HCT116 (cell line): ENCODE data around the gene ARHGAP28. TPM values are rescaled to one million over a fixed set of nuclear protein-coding genes. Genes with fewer than 3 reads are reported as not detected.

ENCODE experiments used
- ATAC-seq: fragments of 200-7000 bp; cut with Tn5 transposase; 2 replicates; pipeline ENCODE4 v1.9.1; 2020; ENCODE audit warnings: mild to moderate bottlenecking, moderate library complexity
- BruUV-seq: library from RNA; stranded (reverse); fragments of 400-500 nt; replicated peaks from 2 replicates; lab custom pipeline; 2021; lab: Mats Ljungman, UMichigan
- CTCF ChIA-PET: fragments of 300-600 bp; sonication (Branson Sonifier 250); formaldehyde crosslinking; loops from one replicate; lab custom pipeline; 2021; ENCODE audit warnings: antibody characterized with exemption; lab: Charles Lee
- POLR2A ChIA-PET: fragments of 300-600, 350-600 bp; sonication (Branson Sonifier 250); formaldehyde crosslinking; loops from one replicate; lab custom pipeline; 2021; ENCODE audit warnings: antibody characterized with exemption; lab: Charles Lee
- RAD21 ChIA-PET, 2 experiments: fragments of 300-600 bp; sonication (Branson Sonifier 250); formaldehyde crosslinking; loops; one replicate each; lab custom pipeline; 2023; ENCODE audit warnings: low total read pairs in 2 of 2; ENCODE audit not compliant: uncharacterized antibody in 2 of 2, unreplicated experiment in 2 of 2, low non-redundant PET in 1 of 2; lab: Charles Lee
- DNase-seq: peaks from one replicate; pipeline ENCODE4 v3.0.0-alpha.2; 2010; ENCODE audit warnings: low read depth, low spot score
- H2AFZ ChIP-seq: fragments of 200-600 bp; shearing (Covaris generic), sonication (generic); 2 replicates; pipeline ENCODE4 v1.6.1; 2017; ENCODE audit warnings: low read depth, mixed run types, mixed read lengths, antibody characterized with exemption, low read length; ENCODE audit not compliant: poor library complexity, severe bottlenecking
- H3K27ac ChIP-seq: 2 replicates; pipeline ENCODE4 v1.5.1; 2012; ENCODE audit warnings: low read depth, low read length
- H3K27me3 ChIP-seq: fragments of 200-600 bp; sonication (generic); 2 replicates; pipeline ENCODE4 v1.6.1; 2016; ENCODE audit warnings: mixed run types, low read length, mixed read lengths; ENCODE audit not compliant: insufficient read depth
- H3K36me3 ChIP-seq, 2 experiments: fragments of 200-500 bp in 1 of 2; fragments of 200-600 bp in 1 of 2; sonication (Bioruptor generic) in 1 of 2; sonication (generic) in 1 of 2; 2 replicates each; pipeline versions ENCODE4 v1.5.1 to v1.6.1; 2014 to 2016; ENCODE audit warnings: low read length in 2 of 2, inconsistent platforms in 1 of 2, mixed read lengths in 1 of 2, mixed run types in 1 of 2; ENCODE audit not compliant: insufficient read depth in 2 of 2, control insufficient read depth in 1 of 2
- H3K4me1 ChIP-seq, 2 experiments: fragments of 200-600 bp in 1 of 2; sonication (generic) in 1 of 2; 2 replicates each; pipeline versions ENCODE4 v1.5.1 to v1.6.1; 2012 to 2017; ENCODE audit warnings: low read length in 2 of 2, inconsistent platforms in 1 of 2, mild to moderate bottlenecking in 1 of 2, mixed read lengths in 1 of 2, mixed run types in 1 of 2, moderate library complexity in 1 of 2; ENCODE audit not compliant: insufficient read depth in 2 of 2, control insufficient read depth in 1 of 2
- H3K4me2 ChIP-seq: fragments of 200-600 bp; sonication (generic); 2 replicates; pipeline ENCODE4 v1.6.1; 2017; ENCODE audit warnings: mixed run types, low read length, mixed read lengths
- H3K4me3 ChIP-seq, 2 experiments: fragments of 200-600 bp in 1 of 2; sonication (generic) in 1 of 2; replicated peaks in 1 of 2; 2 replicates each; pipeline ENCODE4 v1.5.1; 2011 to 2016; ENCODE audit warnings: low read length in 2 of 2, control low read depth in 1 of 2, low read depth in 1 of 2, mild to moderate bottlenecking in 1 of 2, mixed read lengths in 1 of 2, mixed run types in 1 of 2
- H3K79me2 ChIP-seq: fragments of 200-600 bp; sonication (generic); 2 replicates; pipeline ENCODE4 v1.6.1; 2017; ENCODE audit warnings: mild to moderate bottlenecking, mixed run types, low read length, moderate library complexity, mixed read lengths; ENCODE audit not compliant: insufficient read depth
- H3K9ac ChIP-seq: fragments of 200-600 bp; sonication (generic); 2 replicates; pipeline ENCODE4 v1.6.1; 2016; ENCODE audit warnings: low read length, mixed read lengths
- H3K9me2 ChIP-seq: fragments of 200-600 bp; sonication (generic), shearing (Covaris generic); 2 replicates; pipeline ENCODE4 v1.6.1; 2017; ENCODE audit warnings: mixed run types, mild to moderate bottlenecking, moderate library complexity; ENCODE audit not compliant: insufficient read depth
- H3K9me3 ChIP-seq, 2 experiments: fragments of 200-500 bp in 1 of 2; fragments of 200-600 bp in 1 of 2; sonication (Bioruptor generic) in 1 of 2; sonication (generic) in 1 of 2; 2 replicates each; pipeline ENCODE4 v1.6.1; 2014 to 2017; ENCODE audit warnings: low read length in 2 of 2, mixed read lengths in 2 of 2, inconsistent platforms in 1 of 2, low read depth in 1 of 2, mild to moderate bottlenecking in 1 of 2, mixed run types in 1 of 2, moderate library complexity in 1 of 2; ENCODE audit not compliant: control insufficient read depth in 1 of 2, insufficient read depth in 1 of 2
- H4K20me1 ChIP-seq: fragments of 200-600 bp; sonication (generic), shearing (Covaris generic); 2 replicates; pipeline ENCODE4 v1.6.1; 2017; ENCODE audit warnings: mixed run types, mild to moderate bottlenecking, moderate library complexity; ENCODE audit not compliant: insufficient read depth
- CBX3 ChIP-seq: IDR thresholded peaks from 2 replicates; pipeline ENCODE4 v1.6.1; 2012; ENCODE audit warnings: low read depth
- CEBPB ChIP-seq: IDR thresholded peaks from 2 replicates; pipeline ENCODE4 v1.6.1; 2012; ENCODE audit warnings: low read depth
- EGR1 ChIP-seq: IDR thresholded peaks from 2 replicates; pipeline ENCODE4 v1.6.1; 2012; ENCODE audit warnings: low read depth
- EZH2phosphoT487 ChIP-seq: fragments of 200-600 bp; IDR thresholded peaks from 2 replicates; pipeline ENCODE4 v1.6.1; 2018; ENCODE audit warnings: antibody characterized with exemption, borderline replicate concordance
- JUND ChIP-seq: IDR thresholded peaks from 2 replicates; pipeline ENCODE4 v1.6.1; 2012
- POLR2A ChIP-seq: IDR thresholded peaks from 2 replicates; pipeline ENCODE4 v1.7.0; 2011; ENCODE audit warnings: borderline replicate concordance; ENCODE audit not compliant: insufficient read depth, insufficient read length; ENCODE audit errors: extremely low read depth
- POLR2AphosphoS5 ChIP-seq: IDR thresholded peaks from 2 replicates; pipeline ENCODE4 v1.6.1; 2011; ENCODE audit warnings: mild to moderate bottlenecking, low read depth, low read length, moderate library complexity
- RAD21 ChIP-seq: IDR thresholded peaks from 2 replicates; pipeline ENCODE4 v1.6.1; 2012; ENCODE audit warnings: low read depth, mild to moderate bottlenecking
- SIN3A ChIP-seq: IDR thresholded peaks from 2 replicates; pipeline ENCODE4 v1.6.1; 2012; ENCODE audit warnings: low read depth
- YY1 ChIP-seq: IDR thresholded peaks from 2 replicates; pipeline ENCODE4 v1.6.1; 2011; ENCODE audit warnings: low read length, low read depth, moderate library complexity, mild to moderate bottlenecking; ENCODE audit not compliant: insufficient replicate concordance; ENCODE audit errors: extremely low read depth
- ZFX ChIP-seq: fragments of 450-650 bp; IDR thresholded peaks from 2 replicates; pipeline ENCODE4 v1.6.1; 2017
- intact Hi-C: fragments of 100-400 bp; cut with micrococcal nuclease; formaldehyde crosslinking; loops from 2 replicates; pipeline ENCODE4 v1.10.0; 2022
- total RNA-seq: library from RNA; stranded (reverse); gene quantifications from one replicate; pipeline ENCODE4 v1.2.1, GENCODE V29; 2021; ENCODE audit not compliant: unreplicated experiment
- TF ChIP-seq, protein P1 (sequence below): IDR thresholded peaks from 2 replicates; pipeline ENCODE4 v1.6.1; 2012
- TF ChIP-seq, protein P2 (sequence below), 3 experiments: fragments of 200-600 bp in 1 of 3; sonication (generic) in 1 of 3; IDR thresholded peaks in 2 of 3; conservative IDR thresholded peaks in 1 of 3; 2 replicates each; pipeline ENCODE4 v1.5.1; 2012 to 2017; ENCODE audit warnings: low read depth in 2 of 3, low read length in 2 of 3, antibody characterized with exemption in 1 of 3, borderline replicate concordance in 1 of 3, control low read depth in 1 of 3, mild to moderate bottlenecking in 1 of 3, mixed read lengths in 1 of 3, mixed run types in 1 of 3, moderate library complexity in 1 of 3; ENCODE audit not compliant: insufficient read depth in 1 of 3
- TF ChIP-seq, protein P3 (sequence below): IDR thresholded peaks from 2 replicates; pipeline ENCODE4 v1.6.1; 2012
- TF ChIP-seq, protein P4 (sequence below): IDR thresholded peaks from 2 replicates; pipeline ENCODE4 v1.6.1; 2011; ENCODE audit warnings: mild to moderate bottlenecking, low read length, moderate library complexity; ENCODE audit not compliant: insufficient replicate concordance; ENCODE audit errors: extremely low read depth
- TF ChIP-seq, protein P5 (sequence below): IDR thresholded peaks from 2 replicates; pipeline ENCODE4 v1.6.1; 2012; ENCODE audit warnings: low read depth

ARHGAP28 gene
- total RNA-seq, 1 experiment from 2014 or later = not detected

DNA sequence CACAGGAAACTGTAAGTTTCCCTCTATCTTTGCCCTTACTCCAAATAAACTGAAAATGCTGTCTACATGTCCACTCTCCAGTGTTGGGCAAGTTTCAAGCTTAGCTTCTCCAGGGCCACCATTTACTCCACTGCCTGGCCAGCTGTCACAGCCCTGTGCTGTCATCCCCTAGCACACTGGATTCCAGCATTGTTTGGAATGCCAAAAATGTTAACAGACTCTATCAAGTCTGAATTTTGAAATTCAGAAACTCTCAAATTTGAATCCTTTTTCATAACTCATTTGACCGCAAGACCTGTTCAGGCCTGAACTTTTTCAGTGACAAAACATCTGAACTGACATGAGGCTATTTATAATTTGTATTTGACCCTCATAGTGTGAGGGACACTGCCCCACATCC lies 5.2 kb upstream of the ARHGAP28 start:
- ChIA-PET CTCF (no interaction called here), POLR2A (no interaction called here), RAD21 (no interaction called here)
- no peak overlapping the region for H3K9ac ChIP-seq
- H3K4me3 ChIP-seq = no peak overlapping the region
- H3K27me3 ChIP-seq = no peaks in the 10 kb centered on the region
- DNase-seq (no peak), ATAC-seq (no peak)
- no peaks in the 10 kb centered on the region for H3K9me2 ChIP-seq
- intact Hi-C loops = no loop called here
- H2AFZ ChIP-seq = no peak overlapping the region
- H3K79me2 ChIP-seq = no peaks in the 10 kb centered on the region
- no peaks in the 10 kb centered on the region for H3K4me1 ChIP-seq
- H3K9me3 ChIP-seq = peaks cover 8 to 24% of the 10 kb centered on the region in 2 experiments; a peak in 2 of 4 replicates
- H3K27ac ChIP-seq = no peak overlapping the region
- TF ChIP-seq CBX3 (no peak), EGR1 (no peak), POLR2A (no peak), RAD21 (no peak), ZFX (no peak), SIN3A (no peak), JUND (no peak), YY1 (no peak), EZH2phosphoT487 (no peak), CEBPB (no peak), POLR2AphosphoS5 (no peak)
- TF ChIP-seq, protein P1, sequence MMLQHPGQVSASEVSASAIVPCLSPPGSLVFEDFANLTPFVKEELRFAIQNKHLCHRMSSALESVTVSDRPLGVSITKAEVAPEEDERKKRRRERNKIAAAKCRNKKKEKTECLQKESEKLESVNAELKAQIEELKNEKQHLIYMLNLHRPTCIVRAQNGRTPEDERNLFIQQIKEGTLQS = no peak
- TF ChIP-seq, protein P2, sequence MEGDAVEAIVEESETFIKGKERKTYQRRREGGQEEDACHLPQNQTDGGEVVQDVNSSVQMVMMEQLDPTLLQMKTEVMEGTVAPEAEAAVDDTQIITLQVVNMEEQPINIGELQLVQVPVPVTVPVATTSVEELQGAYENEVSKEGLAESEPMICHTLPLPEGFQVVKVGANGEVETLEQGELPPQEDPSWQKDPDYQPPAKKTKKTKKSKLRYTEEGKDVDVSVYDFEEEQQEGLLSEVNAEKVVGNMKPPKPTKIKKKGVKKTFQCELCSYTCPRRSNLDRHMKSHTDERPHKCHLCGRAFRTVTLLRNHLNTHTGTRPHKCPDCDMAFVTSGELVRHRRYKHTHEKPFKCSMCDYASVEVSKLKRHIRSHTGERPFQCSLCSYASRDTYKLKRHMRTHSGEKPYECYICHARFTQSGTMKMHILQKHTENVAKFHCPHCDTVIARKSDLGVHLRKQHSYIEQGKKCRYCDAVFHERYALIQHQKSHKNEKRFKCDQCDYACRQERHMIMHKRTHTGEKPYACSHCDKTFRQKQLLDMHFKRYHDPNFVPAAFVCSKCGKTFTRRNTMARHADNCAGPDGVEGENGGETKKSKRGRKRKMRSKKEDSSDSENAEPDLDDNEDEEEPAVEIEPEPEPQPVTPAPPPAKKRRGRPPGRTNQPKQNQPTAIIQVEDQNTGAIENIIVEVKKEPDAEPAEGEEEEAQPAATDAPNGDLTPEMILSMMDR (IDR thresholded peaks at IDR 0.05 in 2 of 3, conservative IDR thresholded peaks at IDR 0.05 in 1 of 3; ENCODE audit: borderline replicate concordance in 1 of 3, insufficient read depth in 1 of 3, low read depth in 2 of 3, low read length in 2 of 3) = no peak
- TF ChIP-seq, protein P3, sequence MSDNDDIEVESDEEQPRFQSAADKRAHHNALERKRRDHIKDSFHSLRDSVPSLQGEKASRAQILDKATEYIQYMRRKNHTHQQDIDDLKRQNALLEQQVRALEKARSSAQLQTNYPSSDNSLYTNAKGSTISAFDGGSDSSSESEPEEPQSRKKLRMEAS = no peak
- TF ChIP-seq, protein P4, sequence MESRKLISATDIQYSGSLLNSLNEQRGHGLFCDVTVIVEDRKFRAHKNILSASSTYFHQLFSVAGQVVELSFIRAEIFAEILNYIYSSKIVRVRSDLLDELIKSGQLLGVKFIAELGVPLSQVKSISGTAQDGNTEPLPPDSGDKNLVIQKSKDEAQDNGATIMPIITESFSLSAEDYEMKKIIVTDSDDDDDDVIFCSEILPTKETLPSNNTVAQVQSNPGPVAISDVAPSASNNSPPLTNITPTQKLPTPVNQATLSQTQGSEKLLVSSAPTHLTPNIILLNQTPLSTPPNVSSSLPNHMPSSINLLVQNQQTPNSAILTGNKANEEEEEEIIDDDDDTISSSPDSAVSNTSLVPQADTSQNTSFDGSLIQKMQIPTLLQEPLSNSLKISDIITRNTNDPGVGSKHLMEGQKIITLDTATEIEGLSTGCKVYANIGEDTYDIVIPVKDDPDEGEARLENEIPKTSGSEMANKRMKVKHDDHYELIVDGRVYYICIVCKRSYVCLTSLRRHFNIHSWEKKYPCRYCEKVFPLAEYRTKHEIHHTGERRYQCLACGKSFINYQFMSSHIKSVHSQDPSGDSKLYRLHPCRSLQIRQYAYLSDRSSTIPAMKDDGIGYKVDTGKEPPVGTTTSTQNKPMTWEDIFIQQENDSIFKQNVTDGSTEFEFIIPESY = no peak
- TF ChIP-seq, protein P5, sequence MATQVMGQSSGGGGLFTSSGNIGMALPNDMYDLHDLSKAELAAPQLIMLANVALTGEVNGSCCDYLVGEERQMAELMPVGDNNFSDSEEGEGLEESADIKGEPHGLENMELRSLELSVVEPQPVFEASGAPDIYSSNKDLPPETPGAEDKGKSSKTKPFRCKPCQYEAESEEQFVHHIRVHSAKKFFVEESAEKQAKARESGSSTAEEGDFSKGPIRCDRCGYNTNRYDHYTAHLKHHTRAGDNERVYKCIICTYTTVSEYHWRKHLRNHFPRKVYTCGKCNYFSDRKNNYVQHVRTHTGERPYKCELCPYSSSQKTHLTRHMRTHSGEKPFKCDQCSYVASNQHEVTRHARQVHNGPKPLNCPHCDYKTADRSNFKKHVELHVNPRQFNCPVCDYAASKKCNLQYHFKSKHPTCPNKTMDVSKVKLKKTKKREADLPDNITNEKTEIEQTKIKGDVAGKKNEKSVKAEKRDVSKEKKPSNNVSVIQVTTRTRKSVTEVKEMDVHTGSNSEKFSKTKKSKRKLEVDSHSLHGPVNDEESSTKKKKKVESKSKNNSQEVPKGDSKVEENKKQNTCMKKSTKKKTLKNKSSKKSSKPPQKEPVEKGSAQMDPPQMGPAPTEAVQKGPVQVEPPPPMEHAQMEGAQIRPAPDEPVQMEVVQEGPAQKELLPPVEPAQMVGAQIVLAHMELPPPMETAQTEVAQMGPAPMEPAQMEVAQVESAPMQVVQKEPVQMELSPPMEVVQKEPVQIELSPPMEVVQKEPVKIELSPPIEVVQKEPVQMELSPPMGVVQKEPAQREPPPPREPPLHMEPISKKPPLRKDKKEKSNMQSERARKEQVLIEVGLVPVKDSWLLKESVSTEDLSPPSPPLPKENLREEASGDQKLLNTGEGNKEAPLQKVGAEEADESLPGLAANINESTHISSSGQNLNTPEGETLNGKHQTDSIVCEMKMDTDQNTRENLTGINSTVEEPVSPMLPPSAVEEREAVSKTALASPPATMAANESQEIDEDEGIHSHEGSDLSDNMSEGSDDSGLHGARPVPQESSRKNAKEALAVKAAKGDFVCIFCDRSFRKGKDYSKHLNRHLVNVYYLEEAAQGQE = no peak
- no TSS peak for BruUV-seq
- H4K20me1 ChIP-seq = no peaks in the 10 kb centered on the region
- H3K36me3 ChIP-seq = no peaks in the 10 kb centered on the region
- no peak overlapping the region for H3K4me2 ChIP-seq
